ENCODE results near the gene XPNPEP1.

DNA sequence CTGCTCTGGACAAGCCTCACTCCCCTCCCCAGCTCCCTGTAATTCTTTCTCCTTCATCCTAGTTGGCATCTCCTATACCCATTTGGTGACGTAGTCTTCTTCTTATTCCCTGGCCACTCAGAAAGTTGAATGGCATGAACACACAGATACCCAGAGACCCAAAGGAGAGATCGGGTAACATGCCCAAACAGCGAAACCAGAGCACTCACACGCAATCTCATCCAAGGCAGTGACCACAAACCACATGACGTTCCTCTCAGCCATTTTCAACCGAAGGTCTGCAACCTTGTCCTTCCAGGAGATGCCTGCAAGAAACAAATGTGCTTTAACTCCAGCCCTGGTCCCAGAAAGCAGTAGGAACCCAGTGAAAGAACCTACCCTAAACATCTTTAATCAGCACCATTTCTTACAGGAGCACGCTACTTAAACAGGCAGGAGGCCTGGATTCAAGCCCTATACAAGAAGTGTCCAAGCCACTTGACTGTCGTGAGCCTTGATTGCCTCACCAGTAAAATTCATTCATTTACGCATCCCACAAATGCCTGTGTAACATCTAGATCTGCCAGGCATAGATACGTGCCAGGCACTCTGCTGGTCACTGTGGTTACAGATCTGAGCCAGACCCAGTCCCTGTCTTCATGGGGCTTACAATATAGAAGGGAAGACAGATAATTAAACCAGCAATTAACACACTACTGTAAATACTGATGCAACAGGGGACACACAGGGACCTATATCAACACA, 37.1 kb downstream of the XPNPEP1 start:
- TF ChIP-seq POLR2AphosphoS5 (IDR thresholded peaks at IDR 0.05), result no peak
- TF ChIP-seq EP300 (IDR thresholded peaks at IDR 0.05), result no peak
- no peak for TF ChIP-seq POLR2A (IDR thresholded peaks at IDR 0.05)
- TF ChIP-seq, protein P1, sequence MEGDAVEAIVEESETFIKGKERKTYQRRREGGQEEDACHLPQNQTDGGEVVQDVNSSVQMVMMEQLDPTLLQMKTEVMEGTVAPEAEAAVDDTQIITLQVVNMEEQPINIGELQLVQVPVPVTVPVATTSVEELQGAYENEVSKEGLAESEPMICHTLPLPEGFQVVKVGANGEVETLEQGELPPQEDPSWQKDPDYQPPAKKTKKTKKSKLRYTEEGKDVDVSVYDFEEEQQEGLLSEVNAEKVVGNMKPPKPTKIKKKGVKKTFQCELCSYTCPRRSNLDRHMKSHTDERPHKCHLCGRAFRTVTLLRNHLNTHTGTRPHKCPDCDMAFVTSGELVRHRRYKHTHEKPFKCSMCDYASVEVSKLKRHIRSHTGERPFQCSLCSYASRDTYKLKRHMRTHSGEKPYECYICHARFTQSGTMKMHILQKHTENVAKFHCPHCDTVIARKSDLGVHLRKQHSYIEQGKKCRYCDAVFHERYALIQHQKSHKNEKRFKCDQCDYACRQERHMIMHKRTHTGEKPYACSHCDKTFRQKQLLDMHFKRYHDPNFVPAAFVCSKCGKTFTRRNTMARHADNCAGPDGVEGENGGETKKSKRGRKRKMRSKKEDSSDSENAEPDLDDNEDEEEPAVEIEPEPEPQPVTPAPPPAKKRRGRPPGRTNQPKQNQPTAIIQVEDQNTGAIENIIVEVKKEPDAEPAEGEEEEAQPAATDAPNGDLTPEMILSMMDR (IDR thresholded peaks at IDR 0.05), result no peak
